Fibroblast of the aortic adventitia (primary cell): Measurements from ENCODE around the gene CCDC85A. TPM values are rescaled to one million over a fixed set of nuclear protein-coding genes. Genes with fewer than 3 reads are reported as not detected.

Experiments
- DNase-seq: peaks from one replicate; pipeline ENCODE4 v3.0.0-alpha.2; 2010; ENCODE audit warnings: low read depth
- H3K4me3 ChIP-seq: 2 replicates; pipeline ENCODE4 v1.5.1; 2011; ENCODE audit warnings: low read depth, mild to moderate bottlenecking, control low read depth, low read length, moderate library complexity
- CTCF ChIP-seq: IDR thresholded peaks from 2 replicates; pipeline ENCODE4 v1.5.1; 2011; ENCODE audit warnings: mild to moderate bottlenecking, low read length, control low read depth, inconsistent platforms; ENCODE audit not compliant: insufficient read depth
- total RNA-seq: library from RNA; depleted of rRNA; stranded (reverse); fragments of >200 nt; gene quantifications from 2 replicates; pipeline ENCODE4 v1.2.3, GENCODE V29; 2012; ENCODE audit warnings: low replicate concordance

CCDC85A gene
- total RNA-seq, 1 donor: 0.45 TPM

DNA sequence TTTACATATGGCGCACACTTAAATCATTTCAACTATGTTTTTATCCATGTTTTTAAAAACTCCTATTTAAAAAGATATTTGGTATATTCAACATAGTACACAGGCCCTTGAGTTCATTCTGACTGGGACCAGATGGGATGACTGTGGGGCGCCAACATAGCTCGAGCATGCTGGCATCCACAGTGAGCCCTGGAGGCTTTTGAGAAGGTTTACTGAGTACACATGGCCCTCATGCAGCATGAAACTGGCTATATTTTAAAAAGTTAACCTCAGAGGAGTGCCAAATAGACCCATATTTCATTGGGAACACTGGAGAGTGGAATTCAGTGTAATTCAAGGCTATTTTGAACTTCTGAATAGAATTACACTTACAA is 83.6 kb downstream of the CCDC85A start:
- no peak for DNase-seq
- H3K4me3 ChIP-seq: no peak overlapping the region
- no peak for TF ChIP-seq CTCF

GRCh38 chr2:56268856-56269255 is 85.1 kb downstream of the CCDC85A start:
- no peak for DNase-seq
- H3K4me3 ChIP-seq: no peak overlapping the region
- no peak for TF ChIP-seq CTCF

DNA sequence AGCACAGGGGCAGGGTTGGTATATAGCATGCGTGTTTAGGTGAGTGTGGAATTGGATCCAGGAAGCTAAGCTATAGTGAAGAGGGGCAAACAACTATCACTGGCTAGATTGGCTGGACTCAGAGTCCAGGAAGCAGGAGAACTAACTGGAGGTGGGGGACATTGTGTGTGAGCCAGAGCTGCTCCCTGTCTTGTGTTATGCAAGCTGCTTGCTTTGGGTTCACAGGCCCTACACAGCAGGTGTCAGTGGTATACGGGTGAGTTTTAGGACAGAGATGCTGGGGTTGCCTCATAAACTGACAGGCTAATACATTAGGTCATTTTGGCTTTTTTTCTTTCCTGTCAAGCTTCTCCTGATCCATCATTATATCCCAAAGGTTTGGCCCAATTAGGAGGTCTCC is 87.5 kb downstream of the CCDC85A start:
- no peak overlapping the region for H3K4me3 ChIP-seq
- no peak for DNase-seq
- no peak for TF ChIP-seq CTCF

- no peak for TF ChIP-seq CTCF
These were observed 101.4 kb downstream of the CCDC85A start for GRCh38 chr2:56285224-56285623.

DNA sequence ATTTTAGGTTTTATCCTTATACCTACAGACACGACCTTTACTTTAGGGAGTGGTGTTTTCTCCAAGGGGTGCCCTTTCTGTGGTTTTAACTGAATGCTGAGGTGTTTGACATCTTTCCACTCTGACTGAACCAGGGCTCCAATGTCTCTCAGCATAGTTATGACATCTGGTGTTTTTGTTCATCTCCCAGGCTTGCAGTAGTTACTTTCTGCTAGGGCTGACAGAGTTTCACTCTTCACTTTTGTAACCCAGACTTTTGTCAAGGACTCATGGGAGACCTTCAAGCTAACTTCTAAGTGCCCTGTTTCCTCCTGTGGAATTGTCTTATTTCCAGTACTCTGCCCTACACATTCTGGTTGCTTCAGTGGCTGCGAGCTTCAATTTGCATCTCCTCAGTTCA is 103.1 kb downstream of the CCDC85A start:
- no peak overlapping the region for H3K4me3 ChIP-seq
- no peak for DNase-seq
- no peak for TF ChIP-seq CTCF

More at GRCh38 chr2:56285224-56285623, 101.4 kb downstream of the CCDC85A start:
- H3K4me3 ChIP-seq: no peak overlapping the region
- DNase-seq: no peak

- TF ChIP-seq CTCF: no peak
- DNase-seq: peak; percentile 7
- H3K4me3 ChIP-seq: no peak overlapping the region
These were observed 103.7 kb downstream of the CCDC85A start for GRCh38 chr2:56287508-56287907.

DNA sequence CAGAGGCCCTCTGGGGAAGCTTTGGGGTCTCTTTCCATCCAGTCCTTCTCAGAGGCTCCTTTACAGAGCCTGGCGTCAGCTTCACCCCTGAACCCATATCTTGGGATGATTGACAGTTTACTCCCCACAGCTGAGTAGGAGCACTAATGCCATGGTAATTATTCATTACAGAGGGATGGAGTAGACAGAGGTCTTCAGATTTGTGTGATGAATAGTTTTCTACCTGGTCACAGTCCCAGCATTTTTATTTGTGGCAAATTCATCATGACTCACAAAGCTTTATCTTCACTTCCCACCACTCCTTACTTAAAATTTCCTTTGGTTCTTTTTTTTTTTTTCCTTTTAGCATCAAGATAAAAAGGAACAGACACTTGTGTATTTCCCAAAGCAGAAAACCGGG is 104.2 kb downstream of the CCDC85A start:
- peak; percentile 55 for DNase-seq
- TF ChIP-seq CTCF: no peak
- no peak overlapping the region for H3K4me3 ChIP-seq
